ENCODE results near the gene CDK14.

CDK14 gene

GRCh38 chr7:90595801-90596670 lies at the start of gene CDK14:
TSS of gene CDK14 (plus strand) at chr7:90596321. CDS start at chr7:90596628, 307 bp downstream.
- DNase-seq: peak; percentile 69

DNA sequence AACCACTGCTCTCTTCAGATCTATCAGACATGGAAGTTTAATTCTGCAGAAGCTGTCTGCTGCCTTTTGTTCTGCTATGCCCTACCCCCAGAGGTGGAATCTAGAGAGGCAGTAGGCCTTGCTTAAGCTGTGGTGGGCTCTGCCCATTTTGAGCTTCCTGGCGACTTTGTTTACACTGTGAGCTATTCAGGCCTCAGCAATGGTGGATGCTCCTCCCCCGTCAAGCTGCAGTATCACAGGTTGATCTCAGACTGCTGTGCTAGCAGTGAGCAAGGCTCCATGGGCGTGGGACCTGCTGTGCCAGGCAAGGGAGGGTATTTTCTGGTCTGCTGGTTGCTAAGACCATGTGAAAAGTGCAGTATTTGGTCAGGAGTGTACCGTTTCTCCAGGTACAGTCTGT lies 45.1 kb upstream of the CDK14 start:
- no peak for DNase-seq

- no peak for DNase-seq
These were observed 43.6 kb upstream of the CDK14 start for GRCh38 chr7:90552521-90552920.

- DNase-seq: no peak
These were observed 35.4 kb upstream of the CDK14 start for GRCh38 chr7:90560730-90561129.

DNA sequence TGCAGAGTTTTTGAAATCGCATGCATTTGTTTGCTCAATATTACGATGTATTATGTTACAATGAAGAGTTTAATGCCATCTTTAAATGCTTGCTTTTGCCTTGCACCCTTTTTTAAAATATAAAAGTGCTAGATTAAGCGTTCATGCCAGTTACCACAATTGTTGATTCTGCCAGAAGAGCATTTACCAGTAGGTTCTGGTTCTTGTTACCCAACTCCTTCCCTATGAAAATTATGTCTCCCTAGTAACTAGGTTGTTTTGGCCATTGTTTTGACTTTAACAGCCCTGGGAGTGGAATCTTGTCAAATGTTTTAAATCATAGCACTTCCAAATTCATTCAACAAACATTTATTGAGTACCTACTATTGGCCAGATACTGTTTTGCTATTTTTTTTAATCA lies 32.8 kb upstream of the CDK14 start:
- DNase-seq: no peak

DNA sequence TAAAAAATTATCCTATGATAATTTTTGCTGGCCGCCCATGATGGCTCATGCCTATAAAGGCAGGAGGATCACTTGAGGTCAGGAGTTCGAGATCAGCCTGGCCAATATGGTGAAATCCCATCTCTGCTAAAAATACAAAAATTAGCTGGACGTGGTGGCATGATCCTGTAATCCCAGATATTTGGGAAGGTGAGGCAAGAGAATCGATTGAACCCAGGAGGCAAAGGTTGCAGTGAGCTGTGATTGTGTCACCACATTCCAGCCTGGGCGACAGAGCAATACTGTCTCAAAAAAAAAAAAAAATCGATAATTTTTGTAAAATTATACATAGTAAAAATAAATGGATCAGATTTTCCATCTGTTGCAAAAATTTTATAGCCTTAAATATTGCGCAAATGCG lies 31.7 kb upstream of the CDK14 start:
- DNase-seq: no peak

GRCh38 chr7:90568213-90568612 lies 27.9 kb upstream of the CDK14 start:
- DNase-seq: no peak

DNA sequence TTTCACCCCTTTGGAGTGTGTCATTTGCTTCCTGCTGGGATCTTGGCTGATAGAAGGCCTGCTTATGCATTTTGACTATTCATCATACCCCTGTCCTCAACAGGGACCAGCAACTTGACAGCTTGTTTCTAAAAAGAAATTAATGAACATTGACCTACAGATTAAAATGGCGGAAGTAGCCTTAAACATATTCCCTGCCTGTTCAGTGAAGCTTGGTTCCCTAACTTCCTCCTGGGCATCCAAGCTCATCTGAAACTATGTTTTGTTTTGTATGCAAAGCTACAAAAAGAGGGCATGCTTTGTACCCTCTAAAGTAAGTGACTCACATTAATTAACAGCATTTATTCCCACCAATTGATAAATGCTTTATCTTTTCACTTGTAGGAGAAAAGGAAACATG lies 26.8 kb upstream of the CDK14 start:
- no peak for DNase-seq

- no peak for DNase-seq
These were observed 25.7 kb upstream of the CDK14 start for GRCh38 chr7:90570373-90570959.

DNA sequence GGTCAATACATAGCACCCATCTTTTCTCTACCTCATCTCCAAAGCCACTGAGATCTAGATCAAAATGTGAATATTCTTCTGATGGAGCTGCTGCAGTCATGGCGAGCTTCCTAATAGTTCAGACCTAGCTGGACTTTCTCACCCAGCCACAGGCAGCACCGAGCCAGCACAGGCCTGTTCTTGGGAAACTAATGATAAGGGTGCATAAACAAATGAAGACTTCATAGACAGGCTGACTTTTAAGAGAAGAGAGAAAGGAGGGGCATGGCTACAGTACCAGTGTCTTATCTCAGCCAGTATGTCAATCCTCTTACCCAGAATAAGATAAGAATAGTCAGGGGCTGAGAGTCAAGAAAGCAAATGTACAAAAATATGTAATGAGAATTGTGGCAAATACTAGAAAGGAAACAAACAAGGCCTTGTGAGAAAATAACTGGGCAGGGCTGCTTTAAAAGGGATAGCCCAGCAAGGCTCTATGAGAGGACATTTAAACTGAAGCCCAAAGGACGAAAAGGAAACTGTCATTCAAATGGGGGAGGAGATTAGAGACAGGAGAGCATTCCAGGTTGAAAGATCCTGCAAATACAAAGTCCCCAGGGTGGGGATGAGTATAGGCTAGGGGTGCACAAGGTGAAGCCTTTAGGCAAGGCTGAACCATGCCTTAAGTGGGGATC lies 21.8 kb upstream of the CDK14 start:
- DNase-seq: no peak

DNA sequence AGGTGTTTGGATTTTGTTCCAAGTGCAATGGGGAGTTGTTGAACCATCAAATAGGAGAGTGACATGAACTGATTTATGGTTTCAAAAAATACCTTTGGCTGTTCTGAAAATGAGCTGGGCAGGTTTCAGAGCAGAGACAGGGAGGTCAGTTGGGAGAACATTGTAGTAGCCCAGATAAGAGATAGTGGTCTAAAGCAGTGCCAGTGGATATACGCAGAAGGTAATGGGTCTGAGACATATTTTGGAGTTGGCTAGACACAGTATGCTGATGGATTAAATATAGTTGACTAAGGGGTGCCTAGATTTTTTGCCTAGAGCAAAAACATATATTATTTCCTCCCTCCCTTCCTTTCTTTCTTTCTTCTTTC lies 21.3 kb upstream of the CDK14 start:
- no peak for DNase-seq

GRCh38 chr7:90579181-90579688 lies 16.9 kb upstream of the CDK14 start:
- DNase-seq: no peak

GRCh38 chr7:90580051-90580450 lies 16.1 kb upstream of the CDK14 start:
- DNase-seq: no peak

DNA sequence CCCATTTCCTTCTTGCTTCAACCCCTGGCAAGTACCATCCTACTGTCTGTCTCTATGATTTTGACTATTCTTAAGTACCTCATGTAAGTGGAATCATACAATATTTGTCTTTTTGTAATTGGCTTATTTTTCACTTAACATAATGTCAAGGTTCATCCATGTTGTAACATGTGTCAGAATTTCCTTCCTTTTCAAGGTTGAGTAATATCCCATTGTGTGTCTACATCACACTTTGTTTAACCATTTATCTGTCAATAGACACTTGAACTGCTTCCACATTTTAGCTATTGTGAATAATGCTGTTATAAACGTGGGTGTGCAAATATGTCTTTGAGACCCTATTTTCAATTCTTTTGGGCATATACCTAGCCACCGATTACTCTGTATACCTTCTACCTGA lies 14.0 kb upstream of the CDK14 start:
- no peak for DNase-seq

DNA sequence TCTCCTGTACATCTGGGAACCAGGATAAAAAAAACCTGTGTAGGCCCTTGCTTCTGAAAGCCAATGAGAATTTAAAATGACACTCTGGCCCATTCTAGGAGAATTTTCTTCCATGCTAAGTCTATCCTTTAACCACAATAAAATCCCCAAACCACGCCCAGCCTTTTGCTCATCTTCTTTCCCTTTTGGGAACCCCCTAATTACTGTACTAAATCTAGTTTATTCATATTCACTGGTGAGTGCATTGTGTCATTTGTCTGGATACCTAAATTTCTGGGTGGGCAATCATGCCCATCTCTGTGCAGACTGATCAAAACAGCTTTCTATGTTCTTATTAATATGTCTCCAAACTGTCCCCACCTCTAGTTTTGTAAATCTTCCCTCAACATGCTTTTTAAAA lies 11.7 kb upstream of the CDK14 start:
- no peak for DNase-seq

GRCh38 chr7:90586091-90586490 lies 10.0 kb upstream of the CDK14 start:
- no peak for DNase-seq

DNA sequence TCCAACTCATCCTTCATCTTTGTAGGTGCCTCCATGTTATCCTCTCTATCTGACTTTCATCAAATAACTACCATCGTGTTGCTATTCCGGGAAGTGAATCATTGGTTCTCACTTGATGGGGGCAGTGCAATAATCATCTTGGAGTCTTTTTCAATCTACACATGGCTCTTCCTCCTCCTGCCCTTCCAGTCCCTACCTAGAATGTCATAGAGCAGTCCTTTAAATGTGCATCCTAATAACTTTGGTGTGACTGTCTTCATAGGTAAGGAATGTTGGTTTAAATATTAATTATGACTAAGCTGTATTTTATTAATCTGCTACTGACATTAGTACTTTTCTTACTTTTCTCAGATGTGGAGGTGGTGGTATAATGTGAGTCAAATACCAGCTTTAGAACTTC lies 8.4 kb upstream of the CDK14 start:
- no peak for DNase-seq

DNA sequence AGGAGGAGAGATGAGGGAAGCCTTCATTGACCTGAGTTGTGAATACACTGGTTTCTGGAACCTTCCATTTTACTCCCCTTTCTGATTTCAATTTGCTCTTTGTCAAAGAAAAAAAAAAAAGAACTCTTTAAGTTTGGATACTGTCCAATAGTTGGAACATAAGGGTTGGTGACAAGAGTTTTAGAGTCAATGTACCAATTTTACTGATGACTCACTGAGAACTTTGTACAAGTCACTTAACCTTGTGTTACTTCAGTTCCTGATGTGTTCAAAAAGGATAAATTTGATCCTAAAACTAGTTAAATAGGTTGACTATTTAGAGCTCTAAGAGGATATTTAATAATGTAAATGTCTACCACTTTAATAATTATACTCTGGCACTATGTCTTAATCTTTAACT lies 4.1 kb upstream of the CDK14 start:
- no peak for DNase-seq

DNA sequence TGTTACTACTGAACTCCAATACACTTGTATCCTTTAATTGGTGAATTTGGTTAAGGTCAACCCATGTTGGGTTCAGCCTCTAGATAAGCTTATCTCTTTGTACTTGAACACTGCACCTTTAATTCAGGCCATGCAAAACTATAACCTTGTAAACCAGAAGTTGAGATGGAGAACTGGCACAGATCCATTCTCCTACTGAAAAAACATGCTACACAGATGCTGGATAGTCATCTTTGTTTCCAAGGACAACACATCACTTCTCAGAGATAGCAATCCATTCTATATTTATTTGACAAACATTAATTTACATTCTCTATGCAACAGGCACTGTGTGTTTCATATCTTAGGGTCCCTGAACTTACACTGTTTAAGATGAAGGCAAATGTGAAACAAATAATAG lies 2.9 kb upstream of the CDK14 start:
- DNase-seq: no peak

DNA sequence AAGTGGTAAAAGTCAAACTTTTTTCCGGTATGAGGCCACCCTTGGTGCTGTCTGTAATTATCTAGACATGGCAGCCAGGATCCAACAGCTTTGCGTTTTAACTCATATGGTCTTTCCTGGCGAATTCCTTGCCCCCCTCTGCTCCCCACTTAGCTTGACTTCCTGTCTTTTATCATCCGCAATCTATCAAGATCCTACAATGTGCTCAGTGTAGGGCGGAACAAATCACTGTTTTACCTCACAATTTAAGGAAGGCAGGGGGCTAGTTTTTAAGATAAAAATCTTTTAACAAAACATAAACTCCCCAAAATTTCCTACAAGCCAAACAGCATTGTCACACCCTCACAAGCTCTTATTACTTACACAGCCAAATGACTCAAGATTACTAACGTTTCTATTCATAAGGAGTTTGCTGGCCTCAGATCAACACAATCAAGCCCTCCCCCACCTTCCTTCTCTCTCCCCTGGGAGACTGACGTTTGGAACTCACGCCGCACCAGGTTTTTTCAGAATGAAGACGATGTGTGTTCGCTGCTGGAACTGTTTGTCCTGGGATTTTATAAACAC lies 1.3 kb upstream of the CDK14 start:
- DNase-seq: no peak

- DNase-seq: no peak
These were observed 750 bp upstream of the CDK14 start for GRCh38 chr7:90595342-90595800.

- DNase-seq: no peak
These were observed 796 bp downstream of the CDK14 start for GRCh38 chr7:90596671-90597562.

Data from activated CD8-positive, alpha-beta memory T cell treated with anti-CD3 and anti-CD28 coated beads, Interleukin-2, amount 50 U/mL, for 48 hours (primary cell).